ENCODE data around the gene ZBBX. TPM values are rescaled to one million over a fixed set of nuclear protein-coding genes. Genes with fewer than 3 reads are reported as not detected.

ZBBX gene
- total RNA-seq, 1 donor from 2014 or later: not detected

DNA sequence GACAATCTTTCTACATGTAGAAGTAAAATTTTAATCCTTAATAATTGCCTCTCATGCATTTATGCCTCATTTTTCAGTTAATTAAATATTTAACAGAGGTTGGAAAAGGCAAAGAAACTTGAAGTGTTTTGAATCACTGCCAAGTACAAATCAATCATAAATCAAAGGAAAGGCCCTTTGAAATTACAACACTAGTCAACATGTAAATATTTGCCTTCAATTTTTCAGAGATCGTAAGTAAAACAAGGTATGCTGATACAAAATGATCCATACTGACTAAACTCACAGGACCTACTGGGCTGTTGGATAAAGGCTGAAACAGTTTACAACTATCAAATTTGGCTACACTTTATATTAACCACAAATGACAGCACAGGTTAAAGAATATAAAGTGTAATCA, 33.9 kb downstream of the ZBBX start:
- TF ChIP-seq POLR2AphosphoS5 (IDR thresholded peaks at IDR 0.05; ENCODE audit: insufficient read depth in 1 of 2, low read depth in 1 of 2) (no peak), POLR2A (IDR thresholded peaks at IDR 0.05) (no peak)
- TF ChIP-seq, protein P1, sequence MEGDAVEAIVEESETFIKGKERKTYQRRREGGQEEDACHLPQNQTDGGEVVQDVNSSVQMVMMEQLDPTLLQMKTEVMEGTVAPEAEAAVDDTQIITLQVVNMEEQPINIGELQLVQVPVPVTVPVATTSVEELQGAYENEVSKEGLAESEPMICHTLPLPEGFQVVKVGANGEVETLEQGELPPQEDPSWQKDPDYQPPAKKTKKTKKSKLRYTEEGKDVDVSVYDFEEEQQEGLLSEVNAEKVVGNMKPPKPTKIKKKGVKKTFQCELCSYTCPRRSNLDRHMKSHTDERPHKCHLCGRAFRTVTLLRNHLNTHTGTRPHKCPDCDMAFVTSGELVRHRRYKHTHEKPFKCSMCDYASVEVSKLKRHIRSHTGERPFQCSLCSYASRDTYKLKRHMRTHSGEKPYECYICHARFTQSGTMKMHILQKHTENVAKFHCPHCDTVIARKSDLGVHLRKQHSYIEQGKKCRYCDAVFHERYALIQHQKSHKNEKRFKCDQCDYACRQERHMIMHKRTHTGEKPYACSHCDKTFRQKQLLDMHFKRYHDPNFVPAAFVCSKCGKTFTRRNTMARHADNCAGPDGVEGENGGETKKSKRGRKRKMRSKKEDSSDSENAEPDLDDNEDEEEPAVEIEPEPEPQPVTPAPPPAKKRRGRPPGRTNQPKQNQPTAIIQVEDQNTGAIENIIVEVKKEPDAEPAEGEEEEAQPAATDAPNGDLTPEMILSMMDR (IDR thresholded peaks at IDR 0.05): no peak
- intact Hi-C loops (cut with DNase I): no loop called here
- Histone ChIP-seq H3K27me3 (no peaks in the 10 kb centered on the region), H3K9me3 (no peaks in the 10 kb centered on the region), H3K4me3 (no peak overlapping the region), H3K27ac (no peak overlapping the region), H3K4me1 (no peaks in the 10 kb centered on the region), H3K36me3 (no peaks in the 10 kb centered on the region)
- DNase-seq (ENCODE audit: extremely low spot score in 2 of 2): no peak

DNA sequence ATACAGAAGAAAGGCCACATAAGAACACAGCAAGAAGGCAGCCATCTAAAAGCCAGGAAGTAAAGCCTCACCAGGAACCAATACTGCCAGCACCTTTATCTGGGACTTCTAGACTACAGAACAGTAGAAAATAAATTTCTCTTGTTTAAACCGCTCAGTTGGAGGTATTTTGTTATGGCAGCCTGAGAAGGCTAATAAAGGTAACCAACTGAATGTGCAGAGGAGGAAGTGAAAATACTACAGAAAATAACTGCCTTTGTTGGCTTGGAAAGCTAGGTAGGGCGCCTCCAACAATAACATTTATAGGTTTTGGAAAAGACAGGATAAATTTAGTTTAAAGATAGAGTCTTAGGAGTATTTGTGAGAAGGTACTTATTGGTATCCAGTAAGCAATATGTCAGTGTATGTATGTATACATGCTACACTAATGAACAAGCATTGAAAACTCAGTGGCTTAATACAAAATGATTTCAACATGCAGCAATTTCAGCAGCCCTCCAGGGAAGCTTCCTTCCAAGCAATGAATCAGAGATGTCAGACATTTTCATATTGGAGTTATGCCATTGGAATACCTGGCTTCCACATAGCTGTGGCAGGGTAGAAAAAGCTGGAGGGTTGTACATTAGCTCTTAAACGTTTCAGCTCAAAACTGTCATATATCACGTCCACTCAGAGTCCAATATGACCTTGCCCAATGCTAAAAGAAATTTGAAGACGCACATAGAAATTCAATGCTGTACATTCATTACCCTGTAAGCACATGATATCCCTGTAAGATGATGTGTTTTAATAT, 48.9 kb downstream of the ZBBX start:
- TF ChIP-seq POLR2A (IDR thresholded peaks at IDR 0.05): no peak
- TF ChIP-seq, protein P1 (IDR thresholded peaks at IDR 0.05): no peak
- TF ChIP-seq POLR2AphosphoS5 (IDR thresholded peaks at IDR 0.05; ENCODE audit: insufficient read depth in 1 of 2, low read depth in 1 of 2): no peak
- Histone ChIP-seq H3K4me1 (no peaks in the 10 kb centered on the region), H3K27me3 (no peaks in the 10 kb centered on the region), H3K27ac (no peak overlapping the region), H3K36me3 (no peaks in the 10 kb centered on the region), H3K9me3 (no peaks in the 10 kb centered on the region), H3K4me3 (no peak overlapping the region)
- no peak for DNase-seq (ENCODE audit: extremely low spot score in 2 of 2)
- intact Hi-C loops (cut with DNase I): no loop called here

DNA sequence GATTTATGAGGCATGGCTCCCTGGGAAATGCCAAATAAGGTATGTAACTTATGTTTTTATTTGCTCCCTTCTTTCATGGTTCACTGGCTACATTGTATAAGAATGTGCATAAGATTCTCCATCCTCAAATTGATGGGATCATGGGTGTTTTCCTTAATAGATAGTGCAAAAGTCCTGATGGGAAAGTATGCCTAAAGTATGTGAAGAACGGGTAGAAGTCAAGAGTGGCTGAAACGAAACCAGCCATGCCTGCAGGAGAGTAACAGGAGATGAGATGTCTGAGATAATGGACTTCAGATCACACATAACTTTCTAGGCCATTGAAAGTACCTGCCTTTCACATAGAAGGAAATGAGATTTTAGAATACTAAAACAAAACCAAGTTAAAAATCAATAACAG, 56.5 kb downstream of the ZBBX start:
- H3K36me3 ChIP-seq: no peaks in the 10 kb centered on the region
- H3K27ac ChIP-seq: no peak overlapping the region
- no peaks in the 10 kb centered on the region for H3K9me3 ChIP-seq
- H3K4me1 ChIP-seq: no peaks in the 10 kb centered on the region
- TF ChIP-seq, protein P1 (IDR thresholded peaks at IDR 0.05): no peak
- TF ChIP-seq POLR2A (IDR thresholded peaks at IDR 0.05) (no peak), POLR2AphosphoS5 (IDR thresholded peaks at IDR 0.05; ENCODE audit: insufficient read depth in 1 of 2, low read depth in 1 of 2) (no peak)
- intact Hi-C loops (cut with DNase I): no loop called here
- H3K27me3 ChIP-seq: no peaks in the 10 kb centered on the region
- no peak for DNase-seq (ENCODE audit: extremely low spot score in 2 of 2)
- H3K4me3 ChIP-seq: no peak overlapping the region

DNA sequence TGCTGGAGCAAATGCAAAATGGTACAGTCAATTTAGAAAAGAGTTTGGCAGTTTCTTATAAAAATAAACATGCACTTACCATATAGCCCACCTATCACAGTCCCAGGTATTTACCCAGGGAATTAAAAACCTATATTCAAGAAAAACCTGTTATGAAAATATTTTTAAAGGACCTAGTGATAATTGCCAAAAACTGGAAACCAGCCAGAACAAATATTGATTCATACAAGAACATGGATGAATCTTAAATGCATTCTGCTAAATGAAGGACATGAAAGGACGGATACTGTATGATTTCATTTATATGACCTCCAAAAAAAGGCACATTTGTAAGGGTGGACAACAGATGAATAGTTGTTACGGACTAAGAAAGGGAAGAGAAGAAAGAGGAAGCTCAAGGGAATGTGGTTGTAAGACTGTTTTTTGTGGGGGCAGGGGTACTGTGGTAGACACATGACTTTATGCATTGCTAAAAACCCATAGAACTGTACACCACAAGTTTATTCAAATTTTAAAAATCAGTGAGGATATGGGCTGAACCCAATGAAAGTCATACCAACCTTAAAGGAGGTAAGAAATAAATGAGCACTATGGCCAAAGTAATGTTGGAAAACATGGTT, 61.0 kb downstream of the ZBBX start:
- intact Hi-C loops (cut with DNase I): no loop called here
- H3K4me1 ChIP-seq: no peaks in the 10 kb centered on the region
- H3K9me3 ChIP-seq: no peaks in the 10 kb centered on the region
- TF ChIP-seq POLR2A (IDR thresholded peaks at IDR 0.05): no peak
- TF ChIP-seq, protein P1 (IDR thresholded peaks at IDR 0.05): no peak
- TF ChIP-seq POLR2AphosphoS5 (IDR thresholded peaks at IDR 0.05; ENCODE audit: insufficient read depth in 1 of 2, low read depth in 1 of 2): no peak
- no peaks in the 10 kb centered on the region for H3K36me3 ChIP-seq
- H3K4me3 ChIP-seq: no peak overlapping the region
- no peak for DNase-seq (ENCODE audit: extremely low spot score in 2 of 2)
- no peaks in the 10 kb centered on the region for H3K27me3 ChIP-seq
- no peak overlapping the region for H3K27ac ChIP-seq

DNA sequence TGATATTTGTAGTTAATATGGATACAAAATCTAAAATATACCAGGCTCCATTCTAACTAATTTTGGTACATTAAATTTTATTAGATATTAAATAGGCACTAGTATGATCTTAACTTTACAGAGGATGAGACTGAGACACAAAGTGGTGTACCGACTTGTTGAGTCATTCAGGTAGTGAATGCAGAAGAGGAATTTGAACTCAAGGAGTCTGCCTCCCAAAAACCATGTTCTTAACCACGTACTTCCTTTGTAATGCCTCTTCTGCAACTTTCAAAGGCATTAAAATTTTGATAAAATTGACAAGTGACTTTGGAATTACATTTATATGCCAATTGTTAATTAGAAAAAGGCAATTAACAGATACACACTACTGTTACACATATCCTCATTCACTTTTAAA, 61.8 kb downstream of the ZBBX start:
- H3K4me1 ChIP-seq: no peaks in the 10 kb centered on the region
- no peak for DNase-seq (ENCODE audit: extremely low spot score in 2 of 2)
- no peak overlapping the region for H3K27ac ChIP-seq
- H3K36me3 ChIP-seq: no peaks in the 10 kb centered on the region
- H3K4me3 ChIP-seq: no peak overlapping the region
- TF ChIP-seq POLR2A (IDR thresholded peaks at IDR 0.05): no peak
- TF ChIP-seq, protein P1 (IDR thresholded peaks at IDR 0.05): no peak
- no peak for TF ChIP-seq POLR2AphosphoS5 (IDR thresholded peaks at IDR 0.05; ENCODE audit: insufficient read depth in 1 of 2, low read depth in 1 of 2)
- no peaks in the 10 kb centered on the region for H3K27me3 ChIP-seq
- H3K9me3 ChIP-seq: no peaks in the 10 kb centered on the region
- intact Hi-C loops (cut with DNase I): no loop called here

Measured in vagina (tissue), 2 donors.